MM.1S (cell line): ENCODE results near the gene RANBP9.
A peak's percentile ranks its signal among the peaks of the same experiment; 100 is the strongest.

Source experiments
- DNase-seq: peaks from one replicate; pipeline ENCODE4 v3.0.0-alpha.2; 2015
- H2AFZ ChIP-seq: fragments of 300-600 bp; sonication (generic); 2 replicates; pipeline ENCODE4 v1.6.0; 2016; ENCODE audit warnings: antibody characterized with exemption, low read length
- H3F3A ChIP-seq: fragments of 300-600 bp; sonication (generic); 2 replicates; pipeline ENCODE4 v1.6.1; 2016; ENCODE audit warnings: mild to moderate bottlenecking, antibody characterized with exemption, low read length, moderate library complexity, mixed read lengths; ENCODE audit not compliant: insufficient read depth
- H3K27ac ChIP-seq: fragments of 300-600 bp; sonication (generic); 2 replicates; pipeline ENCODE4 v1.5.1; 2016; ENCODE audit warnings: mild to moderate bottlenecking, low read length
- H3K27me3 ChIP-seq: fragments of 300-600 bp; sonication (generic); replicated peaks from 2 replicates; pipeline ENCODE4 v1.6.0; 2016; ENCODE audit warnings: low read length; ENCODE audit not compliant: insufficient read depth
- H3K36me3 ChIP-seq: fragments of 300-600 bp; sonication (generic); replicated peaks from 2 replicates; pipeline ENCODE4 v1.6.1; 2016; ENCODE audit warnings: mild to moderate bottlenecking, low read length, mixed read lengths; ENCODE audit not compliant: insufficient read depth
- H3K4me1 ChIP-seq: fragments of 300-600 bp; sonication (generic); 2 replicates; pipeline ENCODE4 v1.6.1; 2016; ENCODE audit warnings: low read length, mixed read lengths
- H3K4me2 ChIP-seq: fragments of 300-600 bp; sonication (generic); 2 replicates; pipeline ENCODE4 v1.6.0; 2016; ENCODE audit warnings: low read depth, low read length
- H3K4me3 ChIP-seq: fragments of 300-600 bp; sonication (generic); 2 replicates; pipeline ENCODE4 v1.5.1; 2016; ENCODE audit warnings: low read length, mixed read lengths
- H3K79me2 ChIP-seq: fragments of 300-600 bp; sonication (generic); 2 replicates; pipeline ENCODE4 v1.6.1; 2016; ENCODE audit warnings: mixed run types, low read length, mixed read lengths
- H3K9ac ChIP-seq: fragments of 300-600 bp; sonication (generic); 2 replicates; pipeline ENCODE4 v1.6.1; 2016; ENCODE audit warnings: low read length, mixed read lengths
- H3K9me2 ChIP-seq: fragments of 300-600 bp; sonication (generic); replicated peaks from 2 replicates; pipeline ENCODE4 v1.6.1; 2016; ENCODE audit warnings: mild to moderate bottlenecking, low read length, mixed read lengths; ENCODE audit not compliant: insufficient read depth
- H3K9me3 ChIP-seq: fragments of 300-600 bp; sonication (generic); replicated peaks from 2 replicates; pipeline ENCODE4 v1.6.1; 2016; ENCODE audit warnings: mild to moderate bottlenecking, low read length, mixed read lengths; ENCODE audit not compliant: insufficient read depth
- H4K20me1 ChIP-seq: fragments of 300-600 bp; sonication (generic); 2 replicates; pipeline ENCODE4 v1.6.1; 2016; ENCODE audit warnings: mild to moderate bottlenecking, low read length, moderate library complexity, mixed read lengths; ENCODE audit not compliant: insufficient read depth
- CTCF ChIP-seq: fragments of 300-600 bp; sonication (generic); IDR thresholded peaks from 2 replicates; pipeline ENCODE4 v1.5.1; 2016; ENCODE audit warnings: antibody characterized with exemption, low read length, mixed read lengths
- EZH2 ChIP-seq: fragments of 300-600 bp; sonication (generic); optimal IDR thresholded peaks from 2 replicates; pipeline ENCODE3; 2017; ENCODE audit warnings: low read depth, mild to moderate bottlenecking, antibody characterized with exemption, low read length, mixed read lengths
- EZH2phosphoT487 ChIP-seq: fragments of 300-600 bp; sonication (generic); IDR thresholded peaks from 2 replicates; pipeline ENCODE4 v1.6.1; 2018; ENCODE audit warnings: antibody characterized with exemption, low read length

RANBP9 gene

DNA sequence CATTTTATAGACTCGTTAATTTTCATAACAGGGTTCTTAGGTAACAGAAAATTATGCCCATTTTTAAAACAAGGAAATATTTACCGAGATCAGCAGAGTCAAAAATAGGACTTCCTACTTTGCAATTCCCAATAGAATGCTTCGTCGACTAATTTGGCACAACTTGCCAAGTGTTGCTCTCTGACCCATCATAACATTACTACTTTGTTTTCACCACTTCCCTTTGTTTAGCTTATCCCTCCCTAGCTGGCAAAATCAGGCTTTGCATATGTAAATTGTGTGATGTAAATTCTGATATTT is 914 bp upstream of the RANBP9 start:
- Histone ChIP-seq H3K4me2 (peak overlapping the region; percentile 74), H3K27me3 (no peaks in the 10 kb centered on the region), H3K4me3 (peak overlapping the region; percentile 76), H3K79me2 (peaks cover 34% of the 10 kb centered on the region), H3F3A (peaks cover 9% of the 10 kb centered on the region), H3K9me2 (no peaks in the 10 kb centered on the region), H2AFZ (peak overlapping the region; percentile 98), H3K4me1 (peaks cover 14% of the 10 kb centered on the region; the same call in 1 of the 2 replicates), H3K9me3 (no peaks in the 10 kb centered on the region), H3K9ac (peak overlapping the region; percentile 70), H3K36me3 (no peaks in the 10 kb centered on the region), H4K20me1 (peaks cover 3% of the 10 kb centered on the region; the same call in 1 of the 2 replicates), H3K27ac (peak overlapping the region; percentile 73)
- TF ChIP-seq CTCF (no peak), EZH2 (no peak), EZH2phosphoT487 (no peak)
- DNase-seq: no peak

DNA sequence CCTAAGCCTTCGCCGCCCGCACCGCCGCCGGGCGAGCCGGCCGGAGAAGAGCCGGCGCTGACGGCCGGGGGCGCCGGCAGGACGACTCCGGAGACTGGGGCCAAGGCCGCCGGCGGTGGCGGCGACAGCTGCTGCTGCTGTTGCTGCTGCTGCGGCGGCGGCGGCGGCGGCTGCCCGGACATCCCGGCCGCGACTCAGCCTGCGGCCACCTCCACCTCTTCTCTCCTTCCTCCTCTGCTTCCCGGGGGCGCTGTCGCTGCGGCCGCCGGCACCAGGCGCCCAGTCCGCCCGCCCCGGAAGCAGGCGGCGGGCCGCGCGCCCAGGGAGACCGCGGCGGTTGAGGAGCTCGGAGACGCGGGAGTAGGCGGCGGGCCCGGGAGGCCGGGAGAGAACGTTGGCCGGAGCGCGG is 307 bp downstream of the RANBP9 start:
- no peak for DNase-seq
- Histone ChIP-seq H3K9ac (no peak overlapping the region; the same call in 1 of the 2 replicates), H3K36me3 (no peaks in the 10 kb centered on the region; the same call in 1 of the 2 replicates), H3F3A (peaks cover 9% of the 10 kb centered on the region), H3K27ac (peak overlapping the region; percentile 52; the same call in 1 of the 2 replicates), H3K4me1 (peaks cover 14% of the 10 kb centered on the region; the same call in 1 of the 2 replicates), H3K9me2 (no peaks in the 10 kb centered on the region), H3K4me3 (peak overlapping the region; percentile 35; the same call in 1 of the 2 replicates), H2AFZ (no peak overlapping the region), H3K79me2 (peaks cover 47% of the 10 kb centered on the region), H4K20me1 (peaks cover 3% of the 10 kb centered on the region; the same call in 1 of the 2 replicates), H3K4me2 (no peak overlapping the region), H3K27me3 (no peaks in the 10 kb centered on the region), H3K9me3 (no peaks in the 10 kb centered on the region)
- TF ChIP-seq EZH2: no peak
- TF ChIP-seq CTCF: no peak
- TF ChIP-seq EZH2phosphoT487: no peak

GRCh38 chr6:13710552-13711323 is 897 bp downstream of the RANBP9 start:
- no peaks in the 10 kb centered on the region for H3K27me3 ChIP-seq
- peak overlapping the region; percentile 68 for H2AFZ ChIP-seq
- H3K9me2 ChIP-seq: no peaks in the 10 kb centered on the region
- peak overlapping the region; percentile 72 for H3K9ac ChIP-seq
- H3K4me1 ChIP-seq: peaks cover 14% of the 10 kb centered on the region; the same call in 1 of the 2 replicates
- peak overlapping the region; percentile 51; the same call in 1 of the 2 replicates for H3K27ac ChIP-seq
- no peaks in the 10 kb centered on the region for H3K9me3 ChIP-seq
- peak; percentile 52 for DNase-seq
- H3F3A ChIP-seq: peaks cover 9% of the 10 kb centered on the region
- peaks cover 3% of the 10 kb centered on the region; the same call in 1 of the 2 replicates for H4K20me1 ChIP-seq
- peak overlapping the region; percentile 65 for H3K4me2 ChIP-seq
- H3K36me3 ChIP-seq: no peaks in the 10 kb centered on the region; the same call in 1 of the 2 replicates
- H3K4me3 ChIP-seq: peak overlapping the region; percentile 75
- TF ChIP-seq EZH2phosphoT487 (no peak), EZH2 (no peak), CTCF (no peak)
- peaks cover 52% of the 10 kb centered on the region for H3K79me2 ChIP-seq
